Measurements from ENCODE around the gene SIGLEC9.

Gene SIGLEC9

DNA sequence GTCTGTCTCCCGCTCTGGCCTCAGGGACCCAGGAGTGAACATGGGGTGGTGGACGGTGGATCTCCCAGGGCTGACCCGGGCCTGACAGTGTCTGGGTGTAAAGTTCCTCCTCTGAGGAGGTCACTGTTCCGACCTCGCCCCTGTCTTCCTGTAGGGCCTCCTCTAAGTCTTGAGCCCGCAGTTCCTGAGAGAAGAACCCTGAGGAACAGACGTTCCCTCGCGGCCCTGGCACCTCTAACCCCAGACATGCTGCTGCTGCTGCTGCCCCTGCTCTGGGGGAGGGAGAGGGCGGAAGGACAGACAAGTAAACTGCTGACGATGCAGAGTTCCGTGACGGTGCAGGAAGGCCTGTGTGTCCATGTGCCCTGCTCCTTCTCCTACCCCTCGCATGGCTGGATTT lies at the start of gene SIGLEC9:
Gene SIGLEC9 (plus strand): TSS at position 178 of the 400 bp plus-strand sequence. CDS start 69 bp downstream, at position 247.
- DNase-seq (ENCODE audit: low spot score): no peak

DNA sequence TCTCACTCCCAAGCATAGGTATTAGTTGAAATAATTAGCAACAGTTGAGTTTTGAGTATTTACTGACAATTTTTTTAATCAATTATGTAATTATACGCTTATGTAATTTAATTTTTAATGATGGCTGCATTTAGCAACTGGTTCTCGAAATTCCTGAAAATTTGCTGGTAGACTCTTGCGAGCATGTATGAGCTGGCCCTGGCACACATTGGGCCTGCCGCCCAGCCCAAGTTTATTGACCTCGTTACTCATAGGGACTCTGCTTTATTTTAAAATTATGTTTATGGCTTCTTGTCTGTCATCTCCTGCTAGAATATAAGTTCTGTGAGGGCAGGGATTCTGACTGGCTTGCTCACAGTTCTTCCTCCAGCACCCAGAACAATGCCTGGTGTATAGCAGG lies 48.7 kb upstream of the SIGLEC9 start:
- DNase-seq (ENCODE audit: low spot score): no peak

DNA sequence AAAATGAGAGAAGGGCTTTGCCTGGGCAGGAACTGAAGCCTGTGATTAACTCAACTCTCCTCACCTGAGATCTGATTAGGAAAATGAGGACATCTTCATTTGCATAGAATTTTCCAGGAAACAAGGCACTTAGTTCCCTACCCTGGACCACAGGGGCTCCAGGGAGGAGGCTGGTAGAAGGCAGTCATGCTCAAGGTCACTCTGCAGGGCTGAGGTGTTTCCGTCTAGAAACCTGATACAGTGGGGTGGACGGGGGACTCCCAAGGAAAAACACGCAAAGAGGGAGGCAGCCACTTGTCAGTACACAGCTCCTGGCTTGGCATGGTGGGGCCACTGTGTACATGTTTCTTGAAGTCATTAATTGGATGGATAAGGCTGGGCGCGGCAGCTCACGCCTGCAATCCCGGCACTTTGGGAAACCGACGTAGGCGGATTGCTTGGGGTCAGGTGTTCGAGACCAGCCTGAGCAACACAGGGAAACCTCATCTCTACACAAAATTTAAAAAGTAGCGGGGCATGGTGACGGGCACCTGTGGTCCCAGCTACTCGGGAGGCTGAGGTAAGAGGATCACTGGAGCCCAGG lies 48.0 kb upstream of the SIGLEC9 start:
- DNase-seq (ENCODE audit: low spot score): no peak

DNA sequence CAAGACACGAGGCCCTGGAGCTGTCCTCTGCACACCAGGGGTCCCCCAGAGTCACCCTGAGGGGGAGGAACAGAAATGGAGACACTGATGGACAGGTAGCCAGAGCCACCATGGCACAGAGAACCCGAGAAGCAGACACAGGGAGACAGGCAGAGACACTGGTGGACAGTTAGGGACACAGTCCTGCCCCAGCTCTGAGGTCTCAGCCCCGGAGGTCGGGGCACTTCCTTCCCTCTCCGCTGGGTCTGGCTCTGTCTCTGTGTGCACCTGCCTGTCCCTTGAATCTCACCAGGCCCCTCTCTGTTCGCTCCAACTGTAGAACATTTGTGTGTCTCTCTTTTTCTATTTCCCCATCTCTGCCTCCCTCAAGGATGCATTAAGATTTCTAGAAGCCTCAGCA lies 46.6 kb upstream of the SIGLEC9 start:
- no peak for DNase-seq (ENCODE audit: low spot score)

DNA sequence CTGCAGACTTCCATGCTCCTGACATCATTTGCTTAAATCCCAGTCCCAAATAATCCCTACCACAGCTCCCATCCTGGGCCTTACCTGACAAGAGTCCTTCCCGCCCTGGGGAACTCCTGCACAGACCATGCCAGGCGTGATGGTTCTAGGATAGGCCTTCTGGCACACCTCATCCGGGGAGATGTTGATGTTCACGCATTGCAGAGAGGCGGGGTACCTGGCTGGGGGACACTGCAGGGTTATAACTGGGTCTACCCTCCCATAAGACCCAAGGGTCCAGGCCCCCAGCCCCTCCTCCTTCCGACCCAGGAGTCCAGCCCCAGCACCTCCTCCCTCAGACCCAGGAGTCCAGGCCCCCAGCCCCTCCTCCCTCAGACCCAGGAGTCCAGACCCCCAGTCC lies 46.0 kb upstream of the SIGLEC9 start:
- no peak for DNase-seq (ENCODE audit: low spot score)

DNA sequence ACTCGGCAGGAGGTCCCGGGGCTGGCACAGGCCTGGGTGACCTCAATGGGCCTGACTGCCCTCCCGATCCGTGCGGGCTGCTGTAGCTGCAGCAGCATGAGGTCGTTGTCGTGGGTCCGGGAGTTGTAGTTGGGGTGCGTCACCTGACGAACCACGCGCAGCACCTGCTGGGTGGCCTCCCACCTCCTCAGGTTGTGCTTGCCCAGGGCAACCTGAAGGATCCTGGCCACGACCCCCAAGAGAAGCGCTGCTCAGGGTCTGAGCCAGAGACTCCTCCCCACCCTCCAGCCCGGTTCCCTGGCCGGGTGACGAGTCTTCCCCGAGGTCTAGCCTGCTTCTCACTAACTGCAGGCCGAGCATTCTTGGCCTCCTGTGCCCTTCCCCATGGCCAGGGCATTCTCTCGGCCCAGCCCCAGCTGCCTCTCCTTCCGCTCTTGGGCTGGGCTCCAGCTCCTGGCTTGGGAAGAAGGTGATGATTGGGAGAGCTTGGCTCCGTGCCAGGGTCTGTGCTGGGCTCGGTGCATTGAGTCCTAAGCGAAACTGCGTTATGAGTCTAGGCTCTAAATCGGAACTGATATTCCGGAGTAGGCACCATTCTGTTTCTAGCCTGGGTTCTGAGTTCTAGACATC lies 45.1 kb upstream of the SIGLEC9 start:
- DNase-seq (ENCODE audit: low spot score): no peak

DNA sequence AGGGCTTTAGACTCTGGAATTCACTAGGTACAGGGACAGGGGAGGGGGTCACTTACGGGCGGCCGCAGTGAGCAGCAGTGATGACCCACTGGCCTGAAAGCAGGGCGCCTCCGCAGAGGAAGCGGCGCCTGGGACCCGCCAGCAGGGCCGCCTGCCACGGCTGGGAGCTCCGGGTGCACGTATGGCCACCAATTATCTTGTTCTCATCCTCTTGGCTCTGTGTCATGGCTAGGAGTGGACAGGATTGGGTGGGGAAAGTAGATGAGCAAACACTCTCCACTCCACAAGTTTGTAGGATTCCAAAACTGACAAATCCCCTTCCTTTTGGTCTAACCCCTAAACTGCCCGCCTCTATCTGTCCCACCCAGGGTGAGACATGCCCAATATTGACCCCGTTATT lies 43.2 kb upstream of the SIGLEC9 start:
- DNase-seq (ENCODE audit: low spot score): no peak

DNA sequence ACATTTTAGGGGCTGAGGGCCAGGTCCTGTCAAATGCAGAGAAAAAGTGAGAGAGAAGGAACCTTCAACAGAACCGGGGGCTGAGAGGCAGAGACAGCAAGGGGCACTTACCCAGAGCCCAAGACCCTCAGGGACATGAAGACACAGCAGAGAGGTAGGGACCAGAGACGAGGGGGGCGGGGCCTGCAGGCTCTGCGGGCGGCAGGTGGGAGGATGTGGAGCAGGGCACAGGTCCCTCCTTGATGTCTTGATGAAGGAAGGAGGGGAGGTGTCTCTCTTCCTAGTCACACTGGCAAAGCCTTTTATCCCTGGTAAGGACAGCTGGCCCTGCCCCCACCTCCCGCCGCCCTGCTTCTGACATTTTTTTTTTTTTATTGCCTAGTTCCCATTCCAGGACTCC lies 42.1 kb upstream of the SIGLEC9 start, which contains the start of gene KLK14:
Gene KLK14 (minus strand): TSS at position 277 of the 400 bp plus-strand sequence. CDS start 273 bp downstream, at position 4.
- no peak for DNase-seq (ENCODE audit: low spot score)

DNA sequence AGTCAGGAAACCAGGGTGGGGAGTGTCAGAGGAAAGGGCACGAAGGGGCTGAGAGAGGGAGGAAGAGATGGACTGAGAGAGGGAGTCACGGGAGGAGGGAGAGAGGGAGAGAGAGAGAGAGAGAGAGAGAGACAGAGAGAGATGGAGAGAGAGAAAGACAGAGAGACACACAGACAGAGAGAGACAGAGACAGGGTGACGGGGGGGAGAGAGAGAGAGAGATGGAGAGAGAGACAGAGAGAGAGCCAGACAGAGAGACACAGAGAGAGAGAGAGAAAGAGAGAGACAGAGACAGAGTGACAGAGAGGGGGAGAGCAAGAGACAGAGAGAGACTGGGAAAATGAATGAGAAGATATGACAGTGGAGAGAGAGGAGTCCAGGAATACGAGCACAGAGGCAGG lies 41.5 kb upstream of the SIGLEC9 start:
- no peak for DNase-seq (ENCODE audit: low spot score)

DNA sequence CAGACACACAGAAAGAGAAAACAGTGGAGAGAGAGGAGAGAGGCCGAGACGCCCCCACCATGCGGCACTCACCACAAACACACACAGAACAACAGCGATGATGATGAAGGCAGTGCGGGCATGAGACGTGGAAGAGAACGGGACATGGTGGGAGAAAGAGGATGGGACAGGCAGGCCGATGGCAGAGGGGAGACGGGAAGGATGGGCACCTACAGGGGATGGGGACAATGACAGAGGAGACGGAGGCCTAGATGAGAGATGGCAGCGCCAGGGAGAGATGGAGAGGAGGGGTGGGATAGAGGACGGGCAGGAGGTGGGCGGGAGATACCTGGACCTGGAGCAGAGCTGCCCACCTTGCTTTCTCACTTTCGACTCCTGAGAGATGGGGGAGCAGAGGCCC lies 40.9 kb upstream of the SIGLEC9 start:
- DNase-seq (ENCODE audit: low spot score): no peak

DNA sequence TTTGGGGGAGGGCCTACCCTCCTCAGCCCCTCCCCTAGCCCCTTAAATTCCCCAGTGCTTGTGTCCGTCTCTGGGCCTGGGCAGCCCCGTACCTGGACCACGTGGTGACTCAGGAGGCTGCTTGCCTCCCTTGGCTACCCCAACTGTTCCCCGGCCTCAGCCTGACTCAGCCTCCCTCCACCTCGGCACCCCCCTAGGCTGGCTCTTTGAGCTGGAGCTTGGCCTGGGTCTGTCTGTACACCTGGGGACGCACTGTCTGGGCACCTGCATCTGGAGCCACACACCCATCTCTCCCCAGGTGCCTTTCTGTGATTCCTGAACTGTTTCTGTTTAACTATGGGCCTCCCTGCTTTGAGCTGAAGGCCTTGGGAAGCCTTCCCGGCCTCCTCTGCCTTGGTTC lies 40.2 kb upstream of the SIGLEC9 start:
- no peak for DNase-seq (ENCODE audit: low spot score)

DNA sequence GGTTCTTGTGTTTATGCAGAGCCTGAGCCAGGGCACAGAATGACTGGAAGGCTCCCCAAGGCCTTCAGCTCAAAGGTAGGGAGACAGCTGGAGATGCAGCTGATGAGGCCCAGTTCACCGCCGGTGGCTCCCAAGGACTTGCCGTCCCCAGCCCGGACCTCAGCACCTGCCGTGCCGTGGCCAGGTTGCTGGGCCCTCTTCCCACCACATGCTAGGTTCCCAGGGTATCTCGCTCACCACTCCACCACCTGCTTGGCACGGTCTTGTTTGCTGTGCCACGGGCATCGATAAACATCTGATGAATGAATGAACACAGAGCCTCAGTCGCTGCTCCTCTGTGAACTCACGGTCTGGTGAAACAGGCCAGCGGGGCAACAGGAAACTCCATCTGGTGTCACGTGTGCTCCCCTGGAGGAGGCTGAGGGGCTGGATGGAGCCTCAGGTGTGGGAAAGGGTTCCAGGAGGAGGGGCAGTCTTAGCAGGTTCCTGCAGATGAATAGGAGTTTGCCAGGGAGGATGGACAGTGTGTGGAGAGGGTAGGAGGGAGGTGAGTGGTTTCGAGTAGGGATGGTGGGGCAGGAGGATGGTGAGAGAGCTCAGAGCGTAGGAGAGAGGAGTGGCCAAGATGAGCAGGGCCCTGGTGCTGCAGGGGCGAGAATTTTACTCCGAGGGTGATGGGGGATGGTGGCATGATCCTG lies 38.4 kb upstream of the SIGLEC9 start:
- no peak for DNase-seq (ENCODE audit: low spot score)

DNA sequence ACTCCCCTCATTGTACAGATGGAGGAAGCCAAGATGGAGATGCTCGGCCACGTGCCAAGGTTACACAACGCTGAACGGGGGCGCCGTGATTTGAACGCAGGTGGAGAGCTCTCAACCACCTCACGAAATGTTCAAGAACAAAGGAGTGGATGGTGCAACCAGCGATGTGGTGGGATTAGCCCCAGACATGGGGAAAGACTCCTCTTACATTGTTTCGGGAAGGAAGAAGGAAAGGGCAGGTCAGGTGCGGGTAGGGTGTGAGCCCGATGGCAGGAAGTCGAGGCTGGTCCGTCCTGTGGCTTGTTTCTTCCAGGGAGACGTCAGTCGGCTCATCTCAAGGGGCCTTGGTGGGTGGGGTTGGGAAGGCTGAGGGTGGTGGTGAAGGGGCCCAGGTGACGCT lies 34.9 kb upstream of the SIGLEC9 start:
- no peak for DNase-seq (ENCODE audit: low spot score)

DNA sequence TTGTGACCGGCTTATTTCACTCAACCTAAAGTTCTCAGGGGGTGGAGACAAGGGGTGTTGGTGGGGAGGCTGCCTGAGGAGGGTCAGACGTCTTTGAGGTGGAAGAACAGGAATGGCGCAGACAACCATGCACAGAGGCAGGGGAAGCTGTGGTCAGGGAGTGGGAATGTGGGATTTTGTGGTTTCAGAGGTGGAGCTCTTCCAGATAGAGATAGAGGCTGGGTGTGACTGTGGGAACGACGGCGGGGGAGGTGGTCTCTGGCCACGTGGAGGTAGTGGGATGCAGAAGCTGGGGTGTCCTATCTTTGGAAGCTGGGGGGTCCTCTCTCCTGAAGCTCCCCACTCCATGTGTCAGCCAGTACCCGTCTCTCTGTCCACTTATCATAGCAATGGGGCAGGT lies 34.2 kb upstream of the SIGLEC9 start:
- no peak for DNase-seq (ENCODE audit: low spot score)

DNA sequence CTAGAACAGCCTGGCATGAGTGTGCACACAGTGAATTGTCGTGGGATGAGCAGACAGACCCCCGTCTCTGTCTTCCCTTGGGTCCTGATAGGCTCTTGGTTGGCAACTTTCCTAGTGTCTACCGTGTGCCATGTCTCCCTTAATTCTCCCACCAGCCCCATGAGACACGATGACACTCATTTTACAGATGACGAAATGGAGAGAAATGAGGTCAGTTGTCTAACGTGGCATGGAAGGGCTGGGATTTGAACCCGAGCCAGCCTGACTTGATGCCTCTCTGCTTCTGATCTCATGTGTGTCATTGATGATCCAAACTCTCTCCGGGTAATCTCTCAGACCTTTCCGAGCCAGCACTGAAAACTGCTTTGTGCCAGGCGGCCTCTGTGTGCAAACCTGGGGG lies 33.6 kb upstream of the SIGLEC9 start:
- no peak for DNase-seq (ENCODE audit: low spot score)

DNA sequence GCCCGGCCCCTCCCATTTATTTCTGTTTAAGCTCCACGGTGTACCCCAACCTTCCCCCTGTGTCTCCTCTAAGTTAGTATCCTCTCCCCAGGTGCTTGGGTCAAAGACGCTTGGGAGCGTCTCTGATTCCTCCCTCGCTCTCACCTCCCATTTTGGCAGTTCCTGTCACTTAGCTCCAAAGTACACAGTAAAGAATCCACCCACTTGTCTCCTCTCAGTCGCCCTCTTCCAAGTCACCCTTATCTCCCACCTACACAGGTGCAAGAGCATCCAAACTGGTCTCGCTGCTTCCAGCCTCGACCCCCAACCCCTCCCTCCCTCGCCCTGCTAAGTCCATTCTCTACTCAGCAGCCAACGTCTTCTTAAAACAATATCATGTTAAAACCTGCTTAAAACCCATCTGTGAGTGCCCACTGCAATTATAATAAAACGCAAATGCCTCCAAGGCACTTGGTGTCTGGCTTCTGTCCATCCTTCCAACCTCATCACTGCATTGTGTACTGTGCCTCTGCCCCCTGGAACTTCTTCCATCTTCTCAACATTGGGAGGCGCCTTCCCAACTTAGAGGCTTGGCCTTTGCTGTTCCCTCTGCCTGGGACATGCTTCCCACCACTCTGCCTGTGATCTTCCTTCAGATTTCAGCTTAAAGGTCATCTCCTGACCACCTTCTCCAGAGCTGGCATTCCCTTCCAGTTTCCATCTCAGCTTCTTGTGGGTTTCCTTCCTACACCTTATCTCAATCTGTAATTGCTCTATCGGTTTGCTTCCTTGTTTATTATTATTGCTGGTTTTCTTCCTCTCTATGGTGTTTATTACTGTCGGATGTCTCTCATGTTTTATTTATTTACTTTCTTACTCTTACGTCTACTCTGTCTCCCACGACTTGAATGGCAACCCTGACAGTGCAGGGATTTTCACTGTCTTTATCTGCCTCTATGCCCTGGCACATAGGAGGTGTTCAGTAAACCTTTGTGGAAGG lies 32.5 kb upstream of the SIGLEC9 start:
- DNase-seq (ENCODE audit: low spot score): no peak

DNA sequence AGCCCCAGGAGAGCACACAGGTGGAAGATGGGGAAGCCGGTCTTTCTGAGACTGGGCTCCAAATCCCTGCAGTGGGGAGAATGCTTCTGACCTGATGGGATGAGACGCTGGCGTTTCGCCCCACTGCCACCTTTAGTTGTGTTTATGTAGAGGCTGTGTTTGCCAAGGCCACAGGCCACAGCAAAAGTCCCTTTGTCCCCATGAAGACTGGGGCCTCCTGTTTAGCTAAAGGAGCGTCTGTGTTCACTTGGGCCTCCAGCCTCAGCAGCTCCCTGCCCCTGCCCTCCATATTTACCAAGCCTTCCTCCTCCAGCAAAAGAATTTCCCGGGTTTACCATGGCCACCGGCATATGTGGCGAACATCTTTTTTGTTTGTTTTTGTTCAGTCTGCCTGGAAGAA lies 31.6 kb upstream of the SIGLEC9 start:
- no peak for DNase-seq (ENCODE audit: low spot score)

DNA sequence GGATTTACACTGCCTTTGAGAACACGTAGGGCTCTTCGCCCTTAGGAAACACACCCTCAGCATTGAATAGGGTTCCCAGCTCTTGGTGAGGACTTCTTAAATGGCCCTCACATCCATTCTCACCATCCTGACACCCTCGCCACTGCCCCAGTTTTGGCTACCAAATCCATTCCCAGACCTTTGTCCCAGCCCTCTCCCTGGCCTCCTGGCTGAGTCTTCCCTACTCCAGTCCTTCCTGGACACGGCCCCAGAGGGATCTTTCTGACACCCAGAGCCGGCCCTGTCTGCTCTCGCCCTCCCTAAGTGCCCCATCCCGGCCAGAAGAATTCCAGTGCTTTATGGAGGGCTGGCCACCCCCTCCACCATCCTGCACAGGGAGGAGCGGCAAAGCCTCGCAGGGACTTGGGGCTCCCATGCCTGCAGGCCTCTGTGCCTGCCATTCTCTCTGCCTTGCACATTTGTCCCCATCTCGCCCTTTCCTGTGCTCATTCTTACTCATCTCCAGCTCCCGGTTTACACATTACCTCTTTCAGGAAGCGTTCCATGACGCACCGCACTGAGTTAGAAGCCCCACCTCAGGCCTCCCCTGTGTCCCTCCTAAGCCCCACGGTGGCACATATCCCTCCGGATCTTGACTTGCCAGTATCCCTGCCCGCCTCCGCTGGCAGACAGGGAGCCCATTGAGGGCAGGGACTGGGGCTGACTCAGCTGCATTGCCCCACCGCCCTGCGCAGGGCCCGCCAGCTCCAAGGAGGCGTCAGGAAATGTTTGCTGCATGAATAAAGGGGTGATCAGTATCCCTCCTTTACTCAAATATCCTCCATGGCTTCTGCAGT lies 31.0 kb upstream of the SIGLEC9 start:
- no peak for DNase-seq (ENCODE audit: low spot score)

DNA sequence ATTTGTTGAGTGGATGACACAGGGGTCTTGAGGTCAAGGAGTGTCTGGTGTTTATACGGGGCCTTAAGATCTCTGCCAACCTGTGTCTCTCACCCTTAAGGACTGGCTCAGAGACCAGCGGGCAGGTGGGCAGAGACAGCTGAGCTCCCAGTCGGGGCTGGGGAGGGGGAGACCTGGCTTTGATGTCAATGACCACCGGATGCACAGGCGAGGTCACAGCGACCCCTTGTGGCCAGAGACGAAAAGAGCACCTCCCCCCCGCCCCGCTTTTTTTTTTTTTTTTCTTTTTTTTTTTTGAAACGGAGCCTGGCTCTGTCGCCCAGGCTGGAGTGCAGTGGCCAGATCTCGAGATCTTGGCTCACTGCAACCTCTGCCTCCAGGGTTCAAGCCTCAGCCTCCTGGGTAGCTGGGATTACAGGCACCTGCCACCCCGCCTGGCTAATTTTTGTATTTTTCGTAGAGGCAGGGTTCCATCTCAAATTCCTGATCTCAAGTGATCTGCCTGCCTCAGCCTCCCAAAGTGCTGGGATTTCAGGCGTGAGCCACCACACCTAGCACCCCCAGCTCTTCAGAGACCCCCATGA lies 29.9 kb upstream of the SIGLEC9 start:
- peak; percentile 50 for DNase-seq (ENCODE audit: low spot score)

DNA sequence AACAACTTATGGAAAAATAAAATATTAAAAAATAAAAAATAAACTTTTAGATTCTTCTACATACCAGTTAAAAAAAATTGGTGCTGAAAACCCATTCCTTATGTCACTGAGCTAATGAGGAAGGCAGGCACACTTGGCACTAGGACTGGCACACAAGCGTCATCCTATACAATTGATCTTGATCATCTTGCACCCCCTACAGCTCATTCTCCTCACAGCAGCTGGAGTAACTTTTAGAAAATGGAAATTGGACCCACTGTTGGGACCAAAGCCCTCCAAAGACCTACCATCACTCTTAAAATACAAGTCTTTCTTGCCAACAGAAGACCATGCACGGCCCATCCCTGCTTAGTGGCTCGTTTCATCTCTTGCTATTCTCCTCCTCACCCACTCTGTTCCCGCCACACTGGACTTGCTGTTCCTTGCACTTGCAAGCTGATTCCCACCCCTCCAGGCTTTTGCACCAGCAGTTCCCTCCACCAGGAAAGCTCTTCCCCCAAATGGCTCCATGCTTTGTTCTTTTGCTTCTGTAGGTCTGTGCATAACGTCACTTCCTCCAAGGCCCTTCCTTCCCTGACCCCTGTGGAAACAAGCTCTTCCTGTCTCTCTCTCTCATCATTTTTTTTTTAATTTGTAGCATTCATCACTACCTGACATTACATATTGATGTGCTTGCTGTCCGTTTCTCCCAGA lies 28.1 kb upstream of the SIGLEC9 start:
- no peak for DNase-seq (ENCODE audit: low spot score)

All from hematopoietic multipotent progenitor cell treated with erythropoietin and hydrocortisone succinate and interleukin-3 and kit ligand, for 17 days (in vitro differentiated cells).